A673 (cell line): ENCODE data around the gene CDH23. TPM values are rescaled to one million over a fixed set of nuclear protein-coding genes. Genes with fewer than 3 reads are reported as not detected.

Source experiments
- BruUV-seq: library from RNA; stranded (reverse); fragments of 400-500 nt; replicated peaks from 2 replicates; lab custom pipeline; 2021; lab: Mats Ljungman, UMichigan
- CTCF ChIA-PET: fragments of 300-600 bp; sonication (Branson Sonifier 250); formaldehyde crosslinking; loops from one replicate; lab custom pipeline; 2022; ENCODE audit warnings: antibody characterized with exemption; lab: Charles Lee
- POLR2A ChIA-PET: fragments of 300-600 bp; sonication (Branson Sonifier 250); formaldehyde crosslinking; loops from one replicate; lab custom pipeline; 2022; ENCODE audit warnings: antibody characterized with exemption; ENCODE audit not compliant: low non-redundant PET; lab: Charles Lee
- DNase-seq: peaks from one replicate; pipeline ENCODE4 v3.0.0-alpha.2; 2015; ENCODE audit warnings: low spot score
- H3K27ac ChIP-seq: fragments of 200-600 bp; sonication (generic); 2 replicates; pipeline ENCODE4 v1.5.1; 2016; ENCODE audit warnings: mixed run types, low read depth, mild to moderate bottlenecking, mixed read lengths, antibody characterized with exemption, low read length; ENCODE audit not compliant: poor library complexity, severe bottlenecking
- H3K27me3 ChIP-seq: fragments of 200-600 bp; sonication (generic); replicated peaks from 2 replicates; pipeline ENCODE4 v1.6.1; 2017; ENCODE audit warnings: mixed run types, low read depth, mild to moderate bottlenecking, mixed read lengths, antibody characterized with exemption, low read length; ENCODE audit not compliant: insufficient read depth, poor library complexity
- H3K36me3 ChIP-seq: fragments of 200-600 bp; sonication (generic); 2 replicates; pipeline ENCODE4 v1.6.1; 2016; ENCODE audit warnings: mixed run types, mild to moderate bottlenecking, mixed read lengths, antibody characterized with exemption, low read length; ENCODE audit not compliant: insufficient read depth, poor library complexity, severe bottlenecking
- H3K4me1 ChIP-seq: fragments of 200-600 bp; sonication (generic); 2 replicates; pipeline ENCODE4 v1.6.1; 2017; ENCODE audit warnings: mixed run types, mild to moderate bottlenecking, mixed read lengths, antibody characterized with exemption, low read length; ENCODE audit not compliant: insufficient read depth, poor library complexity, severe bottlenecking
- H3K4me3 ChIP-seq: fragments of 200-600 bp; sonication (generic); 2 replicates; pipeline ENCODE4 v1.5.1; 2016; ENCODE audit warnings: low read depth, mixed run types, mild to moderate bottlenecking, mixed read lengths, low read length; ENCODE audit not compliant: poor library complexity, severe bottlenecking
- H3K9me3 ChIP-seq: fragments of 200-600 bp; sonication (generic); 2 replicates; pipeline ENCODE4 v1.6.1; 2016; ENCODE audit warnings: mixed run types, low read depth, mild to moderate bottlenecking, mixed read lengths, antibody characterized with exemption, low read length; ENCODE audit not compliant: poor library complexity, severe bottlenecking
- CTCF ChIP-seq: fragments of 300-800, 200-600 bp; sonication (generic); conservative IDR thresholded peaks from 2 replicates; pipeline ENCODE4 v1.5.1; 2017; ENCODE audit warnings: low read depth, mild to moderate bottlenecking, antibody characterized with exemption, low read length, moderate library complexity, mixed read lengths
- EZH2 ChIP-seq: fragments of 200-600 bp; sonication (generic); IDR thresholded peaks from 2 replicates; pipeline ENCODE4 v1.6.1; 2017; ENCODE audit warnings: borderline replicate concordance, low read depth, mild to moderate bottlenecking, mixed read lengths, antibody characterized with exemption, low read length; ENCODE audit not compliant: poor library complexity, severe bottlenecking
- intact Hi-C: fragments of 100-400 bp; cut with micrococcal nuclease; formaldehyde crosslinking; loops from one replicate; pipeline ENCODE4 v1.10.0; 2022; ENCODE audit not compliant: unreplicated experiment
- total RNA-seq: library from RNA; stranded (reverse); gene quantifications from 2 replicates; pipeline ENCODE4 v1.2.3, GENCODE V29; 2021

Gene CDH23
- total RNA-seq, 1 experiment from 2014 or later, result 49.7 TPM

DNA sequence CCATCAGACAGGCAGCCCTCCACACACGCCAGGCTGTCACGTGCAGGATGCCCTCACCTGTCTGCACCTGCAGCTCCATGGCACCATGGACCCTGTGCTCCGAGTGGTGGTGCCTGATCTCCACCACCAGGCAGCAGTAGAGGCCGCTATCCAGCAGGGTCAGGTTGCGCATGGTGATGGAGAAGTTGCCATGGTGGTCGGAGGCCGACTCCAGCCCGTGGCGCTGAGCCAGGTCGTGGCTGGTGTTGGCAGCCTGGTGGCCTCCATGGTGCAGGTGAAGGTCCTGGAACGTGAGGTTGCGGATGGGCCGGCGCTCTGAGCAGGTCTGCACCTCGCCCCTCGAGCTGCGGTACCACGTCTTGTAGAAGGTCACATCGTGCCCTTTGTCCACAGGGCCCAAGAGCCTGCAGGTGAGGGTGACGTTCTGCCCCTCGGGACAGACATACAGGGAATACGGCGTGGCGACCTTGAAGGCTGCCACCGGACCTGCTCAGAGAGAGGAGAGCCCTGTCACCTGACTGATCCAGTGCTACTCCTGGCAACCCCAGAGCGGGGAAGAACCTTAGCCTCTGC lies 364.9 kb downstream of the CDH23 start:
- BruUV-seq, result no TSS peak
- Histone ChIP-seq H3K36me3 (no peaks in the 10 kb centered on the region), H3K9me3 (no peaks in the 10 kb centered on the region), H3K27ac (no peak overlapping the region), H3K4me3 (no peak overlapping the region), H3K27me3 (no peaks in the 10 kb centered on the region), H3K4me1 (no peaks in the 10 kb centered on the region)
- CTCF ChIA-PET, result no interaction called here
- intact Hi-C loops, result no loop called here
- DNase-seq, result no peak
- TF ChIP-seq EZH2, result no peak
- no peak for TF ChIP-seq CTCF
- POLR2A ChIA-PET, result no interaction called here

- intact Hi-C loops, result no loop called here
- Histone ChIP-seq H3K9me3 (no peaks in the 10 kb centered on the region), H3K27me3 (no peaks in the 10 kb centered on the region), H3K36me3 (no peaks in the 10 kb centered on the region), H3K4me3 (no peak overlapping the region), H3K27ac (no peak overlapping the region), H3K4me1 (no peaks in the 10 kb centered on the region)
- BruUV-seq, result no TSS peak
- no peak for DNase-seq
- TF ChIP-seq CTCF (no peak), EZH2 (no peak)
- ChIA-PET POLR2A (no interaction called here), CTCF (no interaction called here)
Measured at GRCh38 chr10:71762324-71762723, 365.6 kb downstream of the CDH23 start.

- Histone ChIP-seq H3K27me3 (no peaks in the 10 kb centered on the region), H3K36me3 (no peaks in the 10 kb centered on the region)
Measured at GRCh38 chr10:71763352-71764127, 366.8 kb downstream of the CDH23 start.

More at GRCh38 chr10:71763352-71764127, 366.8 kb downstream of the CDH23 start:
- no peak overlapping the region for H3K4me3 ChIP-seq
- intact Hi-C loops, result no loop called here
- H3K27ac ChIP-seq, result no peak overlapping the region
- ChIA-PET CTCF (no interaction called here), POLR2A (no interaction called here)
- no peaks in the 10 kb centered on the region for H3K9me3 ChIP-seq
- BruUV-seq, result no TSS peak
- TF ChIP-seq EZH2 (no peak), CTCF (no peak)
- H3K4me1 ChIP-seq, result no peaks in the 10 kb centered on the region
- no peak for DNase-seq
